Colonic mucosa (tissue), 4 donors: ENCODE results near the gene R3HDM1. TPM values are rescaled to one million over a fixed set of nuclear protein-coding genes. Genes with fewer than 3 reads are reported as not detected.

Experiments
- DNase-seq: peaks from one replicate; pipeline ENCODE4 v3.0.0-alpha.2; 2020
- H3K27ac ChIP-seq: fragments of 200-600 bp; one replicate; pipeline ENCODE4 v1.8.0; 2021
- H3K27me3 ChIP-seq: fragments of 200-600 bp; one replicate; pipeline ENCODE4 v1.8.0; 2021
- H3K36me3 ChIP-seq: fragments of 200-600 bp; one replicate; pipeline ENCODE4 v1.8.0; 2021
- H3K4me1 ChIP-seq: fragments of 200-600 bp; one replicate; pipeline ENCODE4 v1.8.0; 2021; ENCODE audit warnings: mild to moderate bottlenecking
- H3K4me3 ChIP-seq: fragments of 200-600 bp; one replicate; pipeline ENCODE4 v1.8.0; 2021
- H3K9ac ChIP-seq, 2 donors: one replicate each; pipeline ENCODE4 v1.7.0; 2013; ENCODE audit warnings: control low read depth in 2 of 2, low read depth in 2 of 2, low read length in 2 of 2
- H3K9me3 ChIP-seq: fragments of 200-600 bp; one replicate; pipeline ENCODE4 v1.8.0; 2021
- intact Hi-C: fragments of 100-400 bp; cut with DNase I; formaldehyde crosslinking; loops from one replicate; pipeline ENCODE4 v1.14.1; 2022
- total RNA-seq, 2 donors: library from RNA; stranded (reverse); fragmentation: NEBNext Ultra II Directional in 1 of 2; extraction: Animal tissue kit (Norgen Biotek cat#: 25700) in 1 of 2; gene quantifications; one replicate each; pipeline ENCODE4 v1.2.1, GENCODE V29; 2021
- TF ChIP-seq, protein P1 (sequence below): fragments of 200-600 bp; IDR thresholded peaks from one replicate; pipeline ENCODE4 v1.8.0; 2022; ENCODE audit warnings: antibody characterized with exemption, mild to moderate bottlenecking
- donor health status: healthy.
- donor health status: DM: no; HTN: no; CAD: no.
- donor health status: DM: no; HTN: no; CAD: no.

The R3HDM1 gene
- total RNA-seq, 2 donors from 2014 or later = 22.7 to 34.2 TPM

DNA sequence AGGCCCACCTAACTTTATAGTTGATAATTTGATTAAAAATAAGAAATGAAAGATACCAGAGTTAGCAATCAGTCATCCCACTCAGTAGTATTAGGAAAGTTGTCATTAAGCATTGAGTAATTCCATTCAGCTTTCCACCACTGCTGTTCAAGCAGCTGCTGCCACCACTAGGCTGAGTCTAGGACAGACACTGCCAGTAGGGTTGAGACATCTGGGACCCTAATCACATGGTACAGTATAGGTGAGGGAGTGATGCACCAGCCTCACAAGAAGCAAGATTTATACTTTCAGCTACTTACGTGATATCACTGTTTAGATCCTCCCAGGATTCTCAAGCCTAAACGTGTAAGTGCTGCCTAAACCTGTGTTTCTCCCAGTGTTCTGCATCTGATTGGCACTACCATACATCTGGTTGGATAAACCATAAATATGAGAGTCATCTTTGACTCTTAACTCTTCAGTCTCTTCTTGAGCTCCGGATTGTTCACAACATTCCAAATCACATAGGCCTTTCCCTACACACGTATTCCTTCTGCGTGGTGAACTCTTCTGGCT, 213.6 kb downstream of the R3HDM1 start:
- peaks cover 8% of the 10 kb centered on the region for H3K36me3 ChIP-seq
- H3K27ac ChIP-seq = no peak overlapping the region
- no peaks in the 10 kb centered on the region for H3K4me1 ChIP-seq
- no peak overlapping the region for H3K9ac ChIP-seq
- TF ChIP-seq, protein P1, sequence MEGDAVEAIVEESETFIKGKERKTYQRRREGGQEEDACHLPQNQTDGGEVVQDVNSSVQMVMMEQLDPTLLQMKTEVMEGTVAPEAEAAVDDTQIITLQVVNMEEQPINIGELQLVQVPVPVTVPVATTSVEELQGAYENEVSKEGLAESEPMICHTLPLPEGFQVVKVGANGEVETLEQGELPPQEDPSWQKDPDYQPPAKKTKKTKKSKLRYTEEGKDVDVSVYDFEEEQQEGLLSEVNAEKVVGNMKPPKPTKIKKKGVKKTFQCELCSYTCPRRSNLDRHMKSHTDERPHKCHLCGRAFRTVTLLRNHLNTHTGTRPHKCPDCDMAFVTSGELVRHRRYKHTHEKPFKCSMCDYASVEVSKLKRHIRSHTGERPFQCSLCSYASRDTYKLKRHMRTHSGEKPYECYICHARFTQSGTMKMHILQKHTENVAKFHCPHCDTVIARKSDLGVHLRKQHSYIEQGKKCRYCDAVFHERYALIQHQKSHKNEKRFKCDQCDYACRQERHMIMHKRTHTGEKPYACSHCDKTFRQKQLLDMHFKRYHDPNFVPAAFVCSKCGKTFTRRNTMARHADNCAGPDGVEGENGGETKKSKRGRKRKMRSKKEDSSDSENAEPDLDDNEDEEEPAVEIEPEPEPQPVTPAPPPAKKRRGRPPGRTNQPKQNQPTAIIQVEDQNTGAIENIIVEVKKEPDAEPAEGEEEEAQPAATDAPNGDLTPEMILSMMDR = no peak
- DNase-seq = no peak
- H3K27me3 ChIP-seq = no peaks in the 10 kb centered on the region
- H3K9me3 ChIP-seq = no peaks in the 10 kb centered on the region
- intact Hi-C loops = no loop called here
- H3K4me3 ChIP-seq = no peak overlapping the region

DNA sequence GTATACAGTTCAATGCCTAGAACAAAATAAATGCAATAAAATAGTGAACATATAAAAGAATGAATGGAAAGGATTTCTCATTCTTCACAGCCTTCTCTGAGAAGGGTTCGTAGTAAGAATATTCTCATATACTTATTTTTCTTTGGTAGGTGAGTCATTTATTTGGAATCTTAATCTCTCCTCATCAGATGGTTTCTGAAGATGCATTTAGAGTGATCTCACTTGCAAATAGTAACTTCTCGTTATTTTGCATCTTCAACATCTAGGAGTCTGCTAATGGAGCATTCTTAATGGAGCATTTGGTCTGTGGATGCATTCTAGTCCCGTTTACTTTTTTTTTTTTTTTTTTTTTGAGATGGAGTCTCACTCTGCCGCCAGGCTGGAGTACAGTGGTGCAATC, 214.3 kb downstream of the R3HDM1 start:
- intact Hi-C loops = no loop called here
- Histone ChIP-seq H3K27ac (no peak overlapping the region), H3K9me3 (no peaks in the 10 kb centered on the region), H3K4me1 (no peaks in the 10 kb centered on the region), H3K36me3 (peaks cover 8% of the 10 kb centered on the region), H3K27me3 (no peaks in the 10 kb centered on the region), H3K4me3 (no peak overlapping the region), H3K9ac (no peak overlapping the region)
- DNase-seq = no peak
- TF ChIP-seq, protein P1 = no peak

DNA sequence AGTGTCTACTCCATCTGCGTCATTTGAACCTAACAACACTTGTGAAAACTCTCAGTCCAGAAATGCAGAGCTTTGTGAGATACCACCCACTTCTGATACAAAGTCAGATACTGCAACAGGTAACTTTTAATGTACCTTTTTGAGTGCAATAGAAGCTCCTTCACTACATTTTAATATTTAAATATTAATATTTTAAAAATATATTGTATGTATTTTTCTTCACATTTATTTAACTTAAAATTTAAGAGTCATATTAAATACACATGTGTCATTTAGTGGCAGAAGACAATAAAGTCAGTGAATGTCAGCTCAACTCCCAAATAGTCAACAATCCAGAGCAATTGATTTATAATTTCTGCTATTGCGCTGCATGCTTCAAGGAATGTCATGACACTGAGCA, 224.3 kb downstream of the R3HDM1 start:
- TF ChIP-seq, protein P1 = no peak
- Histone ChIP-seq H3K4me1 (no peaks in the 10 kb centered on the region), H3K4me3 (no peak overlapping the region), H3K27ac (no peak overlapping the region), H3K27me3 (no peaks in the 10 kb centered on the region), H3K36me3 (peaks cover 11% of the 10 kb centered on the region), H3K9me3 (no peaks in the 10 kb centered on the region), H3K9ac (no peak overlapping the region)
- no peak for DNase-seq
- intact Hi-C loops = no loop called here

DNA sequence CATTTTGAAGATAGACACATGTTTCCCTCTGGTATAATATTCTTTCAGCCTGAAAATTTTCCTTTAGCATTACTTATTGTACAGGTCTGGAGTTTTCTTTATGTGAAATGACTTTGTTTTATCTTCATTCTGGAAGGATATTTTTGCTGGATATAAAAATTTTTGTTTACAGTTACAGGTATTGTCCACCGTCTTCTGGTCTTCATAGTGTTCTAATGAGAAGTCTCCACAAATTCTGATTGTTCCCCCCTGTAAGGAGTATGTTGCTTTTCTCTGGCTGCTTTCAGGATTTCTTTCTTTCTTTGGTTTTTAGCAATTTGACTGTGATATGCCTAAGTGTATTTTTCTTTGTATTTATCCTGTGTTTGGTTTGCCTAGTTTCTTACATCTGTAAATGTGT, 225.4 kb downstream of the R3HDM1 start:
- H3K9ac ChIP-seq = no peak overlapping the region
- H3K9me3 ChIP-seq = no peaks in the 10 kb centered on the region
- no peaks in the 10 kb centered on the region for H3K4me1 ChIP-seq
- H3K4me3 ChIP-seq = no peak overlapping the region
- intact Hi-C loops = no loop called here
- TF ChIP-seq, protein P1 = no peak
- H3K36me3 ChIP-seq = peaks cover 19% of the 10 kb centered on the region
- no peaks in the 10 kb centered on the region for H3K27me3 ChIP-seq
- DNase-seq = no peak
- no peak overlapping the region for H3K27ac ChIP-seq

DNA sequence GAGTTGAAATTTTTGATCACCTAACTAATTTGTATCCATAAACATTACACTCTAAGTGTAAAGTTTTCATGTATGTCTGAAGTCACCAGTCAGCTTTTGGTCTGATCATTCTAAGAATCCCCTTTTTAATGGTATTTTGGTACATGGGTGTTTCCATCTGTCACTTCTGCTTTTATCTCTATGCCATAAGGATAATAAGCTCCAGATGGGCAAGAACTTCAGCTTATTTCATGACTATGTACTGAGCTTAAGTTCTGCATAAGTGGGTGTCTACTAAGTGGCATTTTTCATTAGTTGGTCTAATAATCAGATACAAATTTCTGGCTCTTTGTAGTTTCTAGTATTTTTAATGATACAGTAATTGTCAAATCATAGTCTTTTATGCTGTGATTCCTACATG, 230.7 kb downstream of the R3HDM1 start:
- peaks cover 14% of the 10 kb centered on the region for H3K36me3 ChIP-seq
- intact Hi-C loops = no loop called here
- DNase-seq = no peak

More for the DNA sequence above, 230.7 kb downstream of the R3HDM1 start:
- Histone ChIP-seq H3K9ac (no peak overlapping the region), H3K4me3 (no peak overlapping the region), H3K9me3 (no peaks in the 10 kb centered on the region), H3K4me1 (no peaks in the 10 kb centered on the region), H3K27me3 (no peaks in the 10 kb centered on the region), H3K27ac (no peak overlapping the region)
- TF ChIP-seq, protein P1 = no peak
